ENCODE results near the gene USP33. TPM values are rescaled to one million over a fixed set of nuclear protein-coding genes. Genes with fewer than 3 reads are reported as not detected.

USP33 gene
- total and polyA plus RNA-seq, 4 experiments from 2014 or later: 43.0 to 89.1 (median 65.4) TPM

DNA sequence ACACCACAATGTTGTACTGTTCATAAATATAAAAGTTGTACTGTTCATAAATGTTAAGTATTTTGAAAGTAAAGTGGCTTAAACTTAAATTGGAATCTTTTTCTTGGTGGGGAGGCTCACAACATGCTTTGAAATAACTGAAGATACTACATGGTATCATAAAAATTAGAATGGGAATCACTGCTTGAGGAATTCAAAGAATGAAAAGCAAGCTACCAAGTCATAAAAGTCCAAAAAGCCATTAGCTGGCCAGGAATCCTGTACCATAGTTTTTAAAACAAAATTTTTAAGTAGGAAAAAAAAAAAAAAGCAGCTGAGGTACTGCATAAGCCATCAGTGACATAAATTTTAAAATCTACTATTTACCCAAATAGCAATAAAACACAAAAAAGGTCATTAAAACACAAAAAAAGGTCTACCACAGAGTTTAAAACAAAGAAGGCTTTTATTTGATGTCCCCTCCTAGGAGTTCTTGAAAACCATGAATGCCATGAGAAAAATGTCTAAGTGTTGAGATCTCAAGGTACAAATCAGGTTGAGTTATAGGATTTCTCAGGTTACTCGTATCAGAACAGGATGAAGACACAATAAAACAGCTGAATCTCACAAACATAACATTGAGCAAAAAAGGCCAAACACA, 85.8 kb downstream of the USP33 start:
- Mint-ChIP-seq H3K4me3 (no peak overlapping the region), H3K27ac (no peak overlapping the region), H3K27me3 (no peaks in the 10 kb centered on the region), H3K4me1 (peaks cover 44 to 79% (median 61%) of the 10 kb centered on the region in 4 donors), H3K36me3 (peaks cover 5 to 18% of the 10 kb centered on the region in 2 donors), H3K9me3 (peaks cover 0 to 2% (median 0%) of the 10 kb centered on the region in 8 donors)
- Histone ChIP-seq H3K4me3 (ENCODE audit: low read length in 2 of 2) (no peak overlapping the region), H3K36me3 (ENCODE audit: insufficient read depth, low read length) (no peaks in the 10 kb centered on the region), H3K4me1 (ENCODE audit: insufficient read depth, low read length) (peaks cover 74% of the 10 kb centered on the region), H3K27ac (ENCODE audit: low read depth, low read length) (no peak overlapping the region), H3K9me3 (ENCODE audit: control insufficient read depth in 1 of 2, low read length in 2 of 2) (no peaks in the 10 kb centered on the region), H3K27me3 (ENCODE audit: insufficient read depth, low read length) (no peaks in the 10 kb centered on the region)
- POLR2A ChIA-PET (ENCODE audit: partially characterized antibody): interaction anchor here (0.8 kb wide), 1 partner anchor 10 kb away, joined by 3 read pairs; no protein-coding TSS in a partner anchor
- DNase-seq: no peak
- intact Hi-C loops (cut with micrococcal nuclease): no loop called here
- CTCF ChIA-PET (ENCODE audit: partially characterized antibody): no interaction called here

GRCh38 chr1:77673030-77673429, 86.6 kb downstream of the USP33 start:
- Histone ChIP-seq H3K9me3 (ENCODE audit: control insufficient read depth in 1 of 2, low read length in 2 of 2) (no peaks in the 10 kb centered on the region), H3K4me3 (ENCODE audit: low read length in 2 of 2) (no peak overlapping the region), H3K27ac (ENCODE audit: low read depth, low read length) (no peak overlapping the region), H3K36me3 (ENCODE audit: insufficient read depth, low read length) (no peaks in the 10 kb centered on the region), H3K27me3 (ENCODE audit: insufficient read depth, low read length) (no peaks in the 10 kb centered on the region), H3K4me1 (ENCODE audit: insufficient read depth, low read length) (peaks cover 72% of the 10 kb centered on the region)
- H3K27me3 Mint-ChIP-seq: no peaks in the 10 kb centered on the region
- peaks cover 5 to 14% of the 10 kb centered on the region in 2 donors for H3K36me3 Mint-ChIP-seq
- H3K4me3 Mint-ChIP-seq: peak overlapping the region in 3 of 8 donors; percentile 15 to 37 (median 26)
- H3K9me3 Mint-ChIP-seq: peaks cover 0 to 2% (median 0%) of the 10 kb centered on the region in 8 donors
- ChIA-PET CTCF (ENCODE audit: partially characterized antibody) (no interaction called here), POLR2A (ENCODE audit: partially characterized antibody) (no interaction called here)
- intact Hi-C loops (cut with micrococcal nuclease): no loop called here
- H3K27ac Mint-ChIP-seq: peak overlapping the region in 2 of 7 donors; percentile 37 to 74
- peaks cover 42 to 76% (median 57%) of the 10 kb centered on the region in 4 donors for H3K4me1 Mint-ChIP-seq
- no peak for DNase-seq

DNA sequence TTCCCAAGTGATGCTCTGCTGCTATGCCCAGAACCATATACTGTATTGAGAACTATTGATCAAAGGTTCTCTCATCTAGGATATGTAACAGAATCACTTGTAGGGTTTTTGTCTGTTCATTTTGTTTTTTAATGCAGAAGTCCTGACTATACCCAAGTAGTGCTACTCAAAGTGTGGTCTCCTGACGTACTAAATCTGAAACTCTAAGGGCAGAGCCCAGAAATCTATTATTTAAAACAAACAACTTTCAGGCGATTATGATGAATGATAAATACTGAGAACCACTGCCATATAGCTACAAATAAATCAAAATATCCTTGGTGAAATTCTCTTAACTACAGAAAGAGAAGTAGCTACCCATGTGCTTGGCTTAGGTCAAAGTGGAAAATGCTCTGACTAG, 87.3 kb downstream of the USP33 start:
- H3K4me3 ChIP-seq (ENCODE audit: low read length in 2 of 2): no peak overlapping the region
- H3K27ac Mint-ChIP-seq: no peak overlapping the region
- intact Hi-C loops (cut with micrococcal nuclease): no loop called here
- H3K27me3 ChIP-seq (ENCODE audit: insufficient read depth, low read length): no peaks in the 10 kb centered on the region
- DNase-seq: no peak
- peak overlapping the region in 1 of 8 donors; percentile 45 for H3K4me3 Mint-ChIP-seq
- POLR2A ChIA-PET (ENCODE audit: partially characterized antibody): no interaction called here
- H3K36me3 Mint-ChIP-seq: peaks cover 5 to 14% of the 10 kb centered on the region in 2 donors
- no peak overlapping the region for H3K27ac ChIP-seq (ENCODE audit: low read depth, low read length)
- H3K4me1 ChIP-seq (ENCODE audit: insufficient read depth, low read length): peaks cover 74% of the 10 kb centered on the region
- peaks cover 0 to 2% (median 0%) of the 10 kb centered on the region in 8 donors for H3K9me3 Mint-ChIP-seq
- no peaks in the 10 kb centered on the region for H3K27me3 Mint-ChIP-seq
- CTCF ChIA-PET (ENCODE audit: partially characterized antibody): no interaction called here
- H3K36me3 ChIP-seq (ENCODE audit: insufficient read depth, low read length): no peaks in the 10 kb centered on the region
- H3K9me3 ChIP-seq (ENCODE audit: control insufficient read depth in 1 of 2, low read length in 2 of 2): no peaks in the 10 kb centered on the region
- H3K4me1 Mint-ChIP-seq: peaks cover 39 to 74% (median 55%) of the 10 kb centered on the region in 4 donors

DNA sequence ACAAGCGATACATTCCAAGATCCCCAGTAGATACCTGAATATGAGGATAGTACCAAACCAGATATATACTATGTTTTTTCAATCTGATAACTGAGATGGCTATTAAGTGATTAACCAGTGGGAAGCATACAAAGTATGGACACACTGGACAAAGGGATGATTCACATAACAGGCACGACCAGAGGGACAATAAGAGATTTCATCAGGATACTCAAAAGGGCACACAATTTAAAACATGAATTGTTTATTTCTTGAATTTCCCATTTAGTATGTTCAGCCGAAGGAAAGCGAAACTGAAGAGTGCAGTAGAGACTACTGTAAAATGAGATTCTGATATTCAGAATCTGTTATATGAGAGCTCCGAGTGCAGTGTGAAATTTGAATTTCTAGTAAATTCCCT, 87.8 kb downstream of the USP33 start:
- H3K27me3 Mint-ChIP-seq: no peaks in the 10 kb centered on the region
- peaks cover 40 to 74% (median 58%) of the 10 kb centered on the region in 4 donors for H3K4me1 Mint-ChIP-seq
- no peak overlapping the region for H3K4me3 ChIP-seq (ENCODE audit: low read length in 2 of 2)
- CTCF ChIA-PET (ENCODE audit: partially characterized antibody): no interaction called here
- H3K27ac ChIP-seq (ENCODE audit: low read depth, low read length): no peak overlapping the region
- intact Hi-C loops (cut with micrococcal nuclease): no loop called here
- peaks cover 5 to 14% of the 10 kb centered on the region in 2 donors for H3K36me3 Mint-ChIP-seq
- no peaks in the 10 kb centered on the region for H3K9me3 ChIP-seq (ENCODE audit: control insufficient read depth in 1 of 2, low read length in 2 of 2)
- POLR2A ChIA-PET (ENCODE audit: partially characterized antibody): no interaction called here
- H3K9me3 Mint-ChIP-seq: peaks cover 0 to 2% (median 0%) of the 10 kb centered on the region in 8 donors
- H3K4me1 ChIP-seq (ENCODE audit: insufficient read depth, low read length): peaks cover 72% of the 10 kb centered on the region
- H3K27ac Mint-ChIP-seq: peak overlapping the region in 3 of 7 donors; percentile 5 to 67 (median 24)
- peak overlapping the region in 6 of 8 donors; percentile 15 to 59 (median 36) for H3K4me3 Mint-ChIP-seq
- H3K27me3 ChIP-seq (ENCODE audit: insufficient read depth, low read length): no peaks in the 10 kb centered on the region
- DNase-seq: no peak
- no peaks in the 10 kb centered on the region for H3K36me3 ChIP-seq (ENCODE audit: insufficient read depth, low read length)

DNA sequence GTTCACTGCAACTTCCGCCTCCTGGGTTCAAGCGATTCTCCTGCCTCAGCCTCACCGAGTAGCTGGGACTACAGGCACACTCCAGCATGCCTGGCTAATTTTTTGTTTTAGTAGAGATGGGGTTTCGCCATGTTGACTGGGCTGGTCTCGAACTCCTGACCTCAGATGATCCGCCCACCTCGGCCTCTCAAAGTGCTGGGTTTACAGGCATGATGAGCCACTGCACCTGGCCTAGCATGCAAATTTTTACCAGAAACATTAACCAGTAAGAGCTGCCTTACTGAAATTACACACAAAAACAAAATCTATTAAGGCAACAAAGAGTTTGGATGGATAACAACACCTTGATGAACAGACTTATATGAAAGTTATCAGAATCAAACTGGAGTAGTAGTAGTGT, 89.3 kb downstream of the USP33 start:
- H3K36me3 ChIP-seq (ENCODE audit: insufficient read depth, low read length): no peaks in the 10 kb centered on the region
- ChIA-PET CTCF (ENCODE audit: partially characterized antibody) (no interaction called here), POLR2A (ENCODE audit: partially characterized antibody) (interaction anchor here (1.0 to 2.0 kb wide), 2 partner anchors 13 kb away, joined by 3 to 13 read pairs; partner anchors contain the start of gene ZZZ3)
- no peak overlapping the region for H3K27ac ChIP-seq (ENCODE audit: low read depth, low read length)
- peaks cover 40 to 79% (median 60%) of the 10 kb centered on the region in 4 donors for H3K4me1 Mint-ChIP-seq
- no peak overlapping the region for H3K4me3 Mint-ChIP-seq
- peaks cover 5 to 9% of the 10 kb centered on the region in 2 donors for H3K36me3 Mint-ChIP-seq
- peaks cover 61% of the 10 kb centered on the region for H3K4me1 ChIP-seq (ENCODE audit: insufficient read depth, low read length)
- no peaks in the 10 kb centered on the region for H3K9me3 ChIP-seq (ENCODE audit: control insufficient read depth in 1 of 2, low read length in 2 of 2)
- DNase-seq: no peak
- no peak overlapping the region for H3K4me3 ChIP-seq (ENCODE audit: low read length in 2 of 2)
- peaks cover 0 to 2% (median 0%) of the 10 kb centered on the region in 8 donors for H3K9me3 Mint-ChIP-seq
- intact Hi-C loops (cut with micrococcal nuclease): no loop called here
- H3K27me3 Mint-ChIP-seq: no peaks in the 10 kb centered on the region
- H3K27ac Mint-ChIP-seq: peak overlapping the region in 1 of 7 donors; percentile 46
- no peaks in the 10 kb centered on the region for H3K27me3 ChIP-seq (ENCODE audit: insufficient read depth, low read length)

- no peaks in the 10 kb centered on the region for H3K27me3 Mint-ChIP-seq
- Histone ChIP-seq H3K9me3 (ENCODE audit: control insufficient read depth in 1 of 2, low read length in 2 of 2) (no peaks in the 10 kb centered on the region), H3K4me1 (ENCODE audit: insufficient read depth, low read length) (peaks cover 62% of the 10 kb centered on the region), H3K27me3 (ENCODE audit: insufficient read depth, low read length) (no peaks in the 10 kb centered on the region), H3K27ac (ENCODE audit: low read depth, low read length) (no peak overlapping the region), H3K4me3 (ENCODE audit: low read length in 2 of 2) (no peak overlapping the region), H3K36me3 (ENCODE audit: insufficient read depth, low read length) (no peaks in the 10 kb centered on the region)
- peaks cover 0 to 5% of the 10 kb centered on the region in 2 donors for H3K36me3 Mint-ChIP-seq
- intact Hi-C loops (cut with micrococcal nuclease): no loop called here
- ChIA-PET POLR2A (ENCODE audit: partially characterized antibody) (interaction anchor here (2.0 kb wide), 1 partner anchor 14 kb away, joined by 13 read pairs; the partner anchor contains the start of gene ZZZ3), CTCF (ENCODE audit: partially characterized antibody) (interaction anchor here (0.7 to 1.3 kb wide), 4 partner anchors 10 to 990 kb away, joined by 3 read pairs; no protein-coding TSS in a partner anchor)
- no peak overlapping the region for H3K27ac Mint-ChIP-seq
- H3K4me3 Mint-ChIP-seq: peak overlapping the region in 3 of 8 donors; percentile 23 to 59 (median 32)
- no peaks in the 10 kb centered on the region for H3K9me3 Mint-ChIP-seq
- DNase-seq: no peak
- peaks cover 39 to 82% (median 61%) of the 10 kb centered on the region in 4 donors for H3K4me1 Mint-ChIP-seq
These were observed 90.7 kb downstream of the USP33 start for GRCh38 chr1:77668924-77669449.

- no peaks in the 10 kb centered on the region for H3K27me3 Mint-ChIP-seq
- peaks cover 34 to 73% (median 48%) of the 10 kb centered on the region in 4 donors for H3K4me1 Mint-ChIP-seq
- no peak overlapping the region for H3K4me3 Mint-ChIP-seq
- no peaks in the 10 kb centered on the region for H3K27me3 ChIP-seq (ENCODE audit: insufficient read depth, low read length)
- H3K9me3 Mint-ChIP-seq: no peaks in the 10 kb centered on the region
- no peaks in the 10 kb centered on the region for H3K36me3 ChIP-seq (ENCODE audit: insufficient read depth, low read length)
- no peak overlapping the region for H3K27ac ChIP-seq (ENCODE audit: low read depth, low read length)
- no peaks in the 10 kb centered on the region for H3K9me3 ChIP-seq (ENCODE audit: control insufficient read depth in 1 of 2, low read length in 2 of 2)
- intact Hi-C loops (cut with micrococcal nuclease): no loop called here
- peak overlapping the region in 2 of 7 donors; percentile 29 to 54 for H3K27ac Mint-ChIP-seq
- H3K36me3 Mint-ChIP-seq: no peaks in the 10 kb centered on the region
- no peak overlapping the region for H3K4me3 ChIP-seq (ENCODE audit: low read length in 2 of 2)
- ChIA-PET CTCF (ENCODE audit: partially characterized antibody) (no interaction called here), POLR2A (ENCODE audit: partially characterized antibody) (no interaction called here)
- DNase-seq: no peak
- H3K4me1 ChIP-seq (ENCODE audit: insufficient read depth, low read length): peaks cover 30% of the 10 kb centered on the region
These were observed 94.6 kb downstream of the USP33 start for GRCh38 chr1:77664939-77665516.

All from CD4-positive, alpha-beta memory T cell (primary cell).